SU-DHL-6 (cell line): Measurements from ENCODE around the gene SLC37A3.

Experiments used
- CTCF ChIP-seq: fragments of 200-600 bp; sonication (generic); IDR thresholded peaks from one replicate; pipeline ENCODE4 v1.5.1; 2017; ENCODE audit warnings: antibody characterized with exemption, mild to moderate bottlenecking, low read length, moderate library complexity; ENCODE audit not compliant: insufficient read depth, poor library complexity, severe bottlenecking
- EZH2phosphoT487 ChIP-seq: fragments of 200-600 bp; sonication (generic), shearing (Covaris generic); conservative IDR thresholded peaks from 2 replicates; pipeline ENCODE4 v1.6.1; 2018; ENCODE audit warnings: mild to moderate bottlenecking, antibody characterized with exemption, low read length, moderate library complexity, mixed read lengths

GRCh38 chr7:140440593-140440992 lies 42.3 kb upstream of the SLC37A3 start:
- no peak for TF ChIP-seq CTCF
- no peak for TF ChIP-seq EZH2phosphoT487
